CD4-positive, alpha-beta T cell treated with Interleukin-17A for 1 hour (primary cell): ENCODE measurements around the gene SLC16A5.

Source experiments
- DNase-seq: peaks from one replicate; pipeline ENCODE4 v3.0.0-alpha.2; 2020

The SLC16A5 gene

GRCh38 chr17:75088465-75089417 is 987 bp downstream of the SLC16A5 start:
- DNase-seq = no peak

DNA sequence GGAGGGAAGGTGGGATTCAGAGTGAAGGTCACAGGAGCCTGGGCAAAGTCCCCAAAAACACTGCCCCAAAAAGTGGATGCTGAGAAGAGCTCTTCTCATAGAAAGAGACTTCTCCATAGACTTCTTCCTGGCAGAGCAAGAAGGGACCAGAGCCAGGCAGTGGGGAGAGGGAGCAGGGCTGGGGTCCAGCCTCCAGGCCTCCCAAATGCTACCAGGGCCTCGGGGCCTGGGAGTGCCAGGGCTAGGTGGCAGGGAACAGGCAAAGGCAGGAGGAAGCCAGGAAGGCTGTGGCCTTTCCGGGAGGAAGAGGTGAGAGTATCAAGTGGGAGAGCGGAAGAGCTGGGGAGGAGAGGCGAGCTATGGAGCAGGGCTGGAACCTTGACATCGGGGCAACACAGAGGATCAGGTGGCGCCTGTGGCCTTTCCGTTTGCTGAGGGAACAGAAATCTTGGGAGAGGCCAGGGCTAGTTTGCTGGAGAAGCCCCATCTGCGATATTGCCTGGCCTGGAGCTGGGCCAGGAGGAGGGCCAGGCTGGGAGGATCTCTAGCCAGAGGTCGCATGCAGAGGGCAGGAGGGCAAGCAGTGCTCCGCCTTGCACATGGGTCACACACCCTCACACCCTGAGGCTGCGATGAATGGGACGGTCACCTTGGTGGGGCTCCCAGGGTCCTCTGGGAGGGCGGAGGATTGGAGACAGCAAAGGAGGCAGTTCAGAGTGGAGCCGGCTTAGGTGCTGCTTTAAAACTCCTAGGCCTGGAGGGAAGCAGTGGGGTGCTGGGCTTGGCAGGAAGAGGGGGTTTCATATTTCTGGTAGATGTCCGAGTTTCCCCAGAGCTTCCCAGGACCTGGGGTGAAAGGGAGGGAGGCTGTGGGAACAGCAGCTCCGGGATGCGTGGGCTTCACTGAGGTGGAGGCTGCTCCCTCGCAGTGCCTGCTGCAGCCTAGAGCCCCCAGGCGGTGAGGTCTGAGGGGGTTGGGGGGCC is 3.4 kb downstream of the SLC16A5 start:
- DNase-seq = no peak

DNA sequence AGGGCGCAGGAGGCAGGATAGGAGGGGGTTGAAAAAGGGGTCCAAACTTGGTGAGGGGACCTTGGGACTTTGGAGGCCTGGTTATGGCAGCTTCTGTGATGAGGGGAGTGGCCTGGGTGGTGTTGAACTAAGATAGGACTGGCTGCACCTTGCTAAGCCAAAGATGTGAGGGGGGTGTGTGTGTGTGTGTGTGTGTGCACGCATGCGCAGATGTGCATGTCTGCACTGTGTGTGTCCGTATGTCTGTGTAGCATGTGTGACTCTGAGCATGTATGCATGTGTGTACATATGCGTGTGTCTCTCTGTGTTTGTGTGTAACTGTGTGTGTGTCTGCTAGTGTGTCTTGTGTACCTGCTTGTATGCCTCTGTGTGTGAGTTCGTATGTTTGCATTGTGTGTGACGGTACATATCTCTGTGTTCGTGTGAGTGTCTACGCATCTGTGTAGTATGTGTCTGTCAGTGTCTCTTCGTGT is 4.1 kb downstream of the SLC16A5 start:
- no peak for DNase-seq

GRCh38 chr17:75093548-75094158 is 5.9 kb downstream of the SLC16A5 start:
- DNase-seq = no peak

DNA sequence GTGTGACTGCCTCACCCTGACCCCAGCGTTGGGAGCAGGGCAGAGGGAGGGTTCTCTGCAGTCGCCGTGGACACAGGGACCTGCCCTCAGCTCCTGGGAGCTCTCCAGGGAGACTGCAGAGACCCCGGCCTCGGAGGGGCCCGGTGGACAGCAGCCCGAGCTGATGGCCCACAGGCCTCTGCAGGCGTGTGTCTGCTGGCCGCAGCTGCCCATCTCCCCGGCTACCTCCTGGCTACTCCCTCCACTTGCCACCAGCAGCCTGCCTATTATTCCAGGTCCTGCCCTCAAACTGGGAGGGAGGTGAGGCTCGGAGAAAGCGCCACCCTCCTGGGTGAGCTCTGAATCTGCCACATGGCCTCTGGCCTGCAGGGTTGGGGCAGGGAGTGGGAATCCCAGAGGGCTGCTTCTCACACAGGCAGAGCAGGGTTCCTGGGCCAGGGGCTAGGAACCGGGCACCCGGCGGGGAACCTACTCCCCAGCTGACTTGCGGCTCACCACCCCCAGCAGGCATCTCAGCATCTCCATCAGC is 7.2 kb downstream of the SLC16A5 start:
- no peak for DNase-seq

GRCh38 chr17:75096082-75096625 is 8.4 kb downstream of the SLC16A5 start:
- no peak for DNase-seq

- DNase-seq = no peak
These were observed 10.1 kb downstream of the SLC16A5 start for GRCh38 chr17:75097865-75098264.

GRCh38 chr17:75098861-75099260 is 11.1 kb downstream of the SLC16A5 start:
- DNase-seq = no peak

GRCh38 chr17:75099881-75100595 is 12.3 kb downstream of the SLC16A5 start:
- no peak for DNase-seq

GRCh38 chr17:75102385-75102821 is 14.6 kb downstream of the SLC16A5 start:
- DNase-seq = no peak

- no peak for DNase-seq
These were observed 16.1 kb downstream of the SLC16A5 start for GRCh38 chr17:75103601-75104554.

DNA sequence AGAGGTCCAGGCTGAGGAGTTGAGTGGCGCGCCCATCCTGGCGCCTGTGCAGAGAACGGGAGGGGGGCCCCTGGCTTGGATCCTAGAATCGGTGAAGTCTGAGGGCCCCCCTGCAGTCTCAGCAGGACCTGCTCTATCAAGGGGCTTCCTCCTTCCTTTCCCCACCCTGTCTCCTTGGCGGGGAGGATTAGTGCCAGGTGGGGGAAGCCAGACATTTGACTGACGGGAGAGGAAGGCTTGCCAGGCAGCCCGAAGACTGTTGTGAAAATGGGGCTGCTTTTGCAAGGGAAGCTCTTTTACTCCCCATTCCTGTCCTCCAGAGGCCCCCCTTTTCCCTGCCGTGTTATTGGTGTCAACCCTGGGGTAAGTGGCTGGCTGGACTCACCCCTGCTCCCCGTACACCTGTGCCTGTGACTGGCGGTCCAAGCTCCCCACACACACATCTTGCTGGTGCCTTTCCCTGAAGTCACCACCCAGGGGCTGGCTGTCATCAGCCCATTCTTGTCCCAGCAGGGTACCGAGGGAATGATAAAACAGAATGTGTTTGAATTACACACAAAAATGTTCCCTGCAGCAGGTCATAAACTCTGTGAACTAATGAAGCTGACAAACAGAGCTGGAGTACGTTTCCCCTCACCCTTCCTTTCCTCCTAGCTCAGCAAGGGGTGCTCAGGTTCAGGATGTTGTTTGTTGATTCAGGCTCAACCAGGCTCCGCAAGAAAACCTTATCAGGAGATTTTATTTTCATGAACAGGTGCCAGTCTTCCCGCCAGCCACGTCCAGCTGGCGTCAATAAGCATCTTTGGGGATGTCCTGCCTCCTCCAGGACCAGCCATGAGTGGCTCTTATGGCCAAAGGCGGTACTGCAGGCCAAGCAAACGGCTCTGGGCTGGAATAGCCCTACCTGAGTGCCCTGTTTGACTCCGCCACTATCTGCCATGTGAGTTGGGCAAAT is 17.6 kb downstream of the SLC16A5 start:
- DNase-seq = no peak

- no peak for DNase-seq
These were observed 20.4 kb downstream of the SLC16A5 start for GRCh38 chr17:75108193-75108592.

GRCh38 chr17:75109046-75109406 is 21.3 kb downstream of the SLC16A5 start:
- DNase-seq = no peak

- peak; percentile 92 for DNase-seq
These were observed 21.9 kb downstream of the SLC16A5 start, which contains the start of gene ARMC7 for GRCh38 chr17:75109407-75110233. TSS of gene ARMC7 (plus strand) at chr17:75109969. CDS start at chr17:75110289, 320 bp downstream.

- peak; percentile 21 for DNase-seq
These were observed 22.6 kb downstream of the SLC16A5 start for GRCh38 chr17:75110234-75110937.

DNA sequence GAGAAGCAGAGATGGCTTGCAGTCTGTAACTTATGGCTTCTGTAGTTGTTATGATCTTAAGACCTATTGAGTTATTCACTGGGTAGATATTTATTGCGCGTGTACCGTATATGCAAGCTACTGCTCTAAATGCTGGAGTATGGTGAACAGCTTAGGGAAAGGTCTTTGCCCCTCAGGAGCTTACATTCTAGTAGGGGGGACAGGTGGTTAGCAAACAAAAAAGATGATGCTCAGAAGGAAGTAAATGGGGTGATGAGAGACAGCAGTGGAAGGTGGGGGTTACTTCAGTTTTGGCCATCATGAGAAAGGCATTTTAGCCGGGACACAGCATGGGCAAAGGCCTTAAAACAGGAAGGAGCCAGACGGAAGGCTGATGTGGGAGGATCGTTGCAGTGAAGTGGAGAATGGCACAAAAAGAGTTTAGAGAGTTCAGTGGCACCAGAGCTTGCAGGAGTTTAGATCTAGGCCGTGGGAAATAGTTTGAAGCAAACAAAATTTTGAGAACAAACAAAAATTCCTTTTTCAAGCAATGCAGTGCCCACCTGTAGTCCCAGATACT is 24.1 kb downstream of the SLC16A5 start:
- no peak for DNase-seq
